H1 (cell line): Measurements from ENCODE around the gene FRRS1L. TPM values are rescaled to one million over a fixed set of nuclear protein-coding genes. Genes with fewer than 3 reads are reported as not detected.

Source experiments
- CTCF ChIA-PET: fragments of 300-600 bp; sonication (Branson Sonifier 250); formaldehyde crosslinking; loops from one replicate; lab custom pipeline; 2021; ENCODE audit not compliant: partially characterized antibody; lab: Charles Lee
- POLR2A ChIA-PET: fragments of 300-600 bp; sonication (Branson Sonifier 250); formaldehyde crosslinking; loops from one replicate; lab custom pipeline; 2021; ENCODE audit warnings: inconsistent platforms; ENCODE audit not compliant: partially characterized antibody; lab: Charles Lee
- DNase-seq, 2 experiments: peaks; one replicate each; pipeline versions ENCODE4 v3.0.0 to v3.0.0-alpha.2; 2010 to 2022; ENCODE audit warnings: low spot score in 2 of 2, low read depth in 1 of 2, mixed read lengths in 1 of 2
- FAIRE-seq: peaks from 2 replicates; lab custom pipeline; 2011; peaks lifted over from hg19 to GRCh38; lab: Jason Lieb, UNC
- H2AFZ ChIP-seq: 2 replicates; pipeline ENCODE4 v1.8.1; 2012; ENCODE audit warnings: low read length, inconsistent platforms
- H2AK5ac ChIP-seq: 2 replicates; pipeline ENCODE4 v1.6.1; 2013; ENCODE audit warnings: low read depth, low read length
- H2BK120ac ChIP-seq: replicated peaks from 2 replicates; pipeline ENCODE3; 2013; ENCODE audit warnings: low read depth, low read length, inconsistent platforms
- H2BK12ac ChIP-seq: 2 replicates; pipeline ENCODE4 v1.6.1; 2013; ENCODE audit warnings: low read depth, low read length
- H2BK15ac ChIP-seq: 2 replicates; pipeline ENCODE4 v1.6.1; 2013; ENCODE audit warnings: low read length
- H2BK20ac ChIP-seq: 2 replicates; pipeline ENCODE4 v1.6.1; 2013; ENCODE audit warnings: low read length
- H2BK5ac ChIP-seq: 2 replicates; pipeline ENCODE4 v1.6.1; 2013; ENCODE audit warnings: low read depth, low read length
- H3K14ac ChIP-seq: 2 replicates; pipeline ENCODE4 v1.6.1; 2013; ENCODE audit warnings: inconsistent platforms; ENCODE audit not compliant: insufficient read length
- H3K18ac ChIP-seq: 2 replicates; pipeline ENCODE4 v1.6.1; 2013; ENCODE audit warnings: low read length; ENCODE audit errors: extremely low read depth
- H3K23ac ChIP-seq: 2 replicates; pipeline ENCODE4 v1.6.1; 2013; ENCODE audit warnings: inconsistent platforms; ENCODE audit not compliant: insufficient read length
- H3K23me2 ChIP-seq: 2 replicates; pipeline ENCODE4 v1.6.1; 2013; ENCODE audit warnings: low read depth, low read length
- H3K27ac ChIP-seq: 2 replicates; pipeline ENCODE4 v1.6.1; 2011; ENCODE audit warnings: low read depth, low read length, inconsistent platforms
- H3K27me3 ChIP-seq, 4 experiments: replicated peaks in 1 of 4; 1 replicate in 1 of 4; 2 replicates in 3 of 4; pipeline versions ENCODE4 v1.6.1 to v1.8.1; 2011 to 2013; ENCODE audit warnings: low read length in 3 of 4, mild to moderate bottlenecking in 3 of 4, inconsistent platforms in 2 of 4, mixed read lengths in 2 of 4, moderate library complexity in 1 of 4; ENCODE audit not compliant: control insufficient read depth in 3 of 4, insufficient read depth in 3 of 4; ENCODE audit errors: extremely low read depth in 1 of 4
- H3K36me3 ChIP-seq, 4 experiments: 2 replicates each; pipeline versions ENCODE4 v1.6.1 to v1.8.1; 2011 to 2013; ENCODE audit warnings: mild to moderate bottlenecking in 4 of 4, low read length in 3 of 4, moderate library complexity in 2 of 4, control low read depth in 1 of 4, inconsistent platforms in 1 of 4; ENCODE audit not compliant: insufficient read depth in 4 of 4, control insufficient read depth in 2 of 4
- H3K4ac ChIP-seq: replicated peaks from 2 replicates; pipeline ENCODE3; 2013; ENCODE audit warnings: low read length, low read depth, mixed read lengths, inconsistent platforms; ENCODE audit not compliant: insufficient read length
- H3K4me1 ChIP-seq, 4 experiments: replicated peaks in 1 of 4; 1 replicate in 1 of 4; 2 replicates in 3 of 4; pipeline versions ENCODE4 v1.6.1 to v1.8.1; 2011 to 2013; ENCODE audit warnings: low read length in 3 of 4, inconsistent platforms in 2 of 4, mixed read lengths in 1 of 4; ENCODE audit not compliant: insufficient read depth in 4 of 4, control insufficient read depth in 3 of 4
- H3K4me2 ChIP-seq, 2 experiments: 2 replicates each; pipeline versions ENCODE4 v1.6.1 to v1.8.1; 2011 to 2013; ENCODE audit warnings: low read depth in 2 of 2, low read length in 2 of 2, control low read depth in 1 of 2, inconsistent platforms in 1 of 2, mild to moderate bottlenecking in 1 of 2; ENCODE audit not compliant: insufficient read depth in 1 of 2
- H3K4me3 ChIP-seq, 4 experiments: fragments of 200-600, 300-600 bp in 1 of 4; sonication (generic), shearing (Covaris generic), sonication (Bioruptor Twin) in 1 of 4; 2 replicates each; pipeline versions ENCODE4 v1.5.1 to v1.8.1; 2011 to 2016; ENCODE audit warnings: low read length in 4 of 4, low read depth in 3 of 4, control low read depth in 2 of 4, inconsistent platforms in 2 of 4, mild to moderate bottlenecking in 2 of 4, mixed read lengths in 1 of 4, moderate library complexity in 1 of 4; ENCODE audit not compliant: insufficient read depth in 2 of 4; ENCODE audit errors: extremely low read depth in 1 of 4
- H3K56ac ChIP-seq: replicated peaks from 2 replicates; pipeline ENCODE3; 2013; ENCODE audit warnings: low read depth, mild to moderate bottlenecking, mixed read lengths, low read length, inconsistent platforms; ENCODE audit not compliant: insufficient read length
- H3K79me1 ChIP-seq: 2 replicates; pipeline ENCODE4 v1.6.1; 2013; ENCODE audit warnings: low read depth, low read length, control low read depth
- H3K79me2 ChIP-seq, 2 experiments: 2 replicates each; pipeline versions ENCODE4 v1.6.1 to v1.8.1; 2012 to 2013; ENCODE audit warnings: low read length in 2 of 2, mild to moderate bottlenecking in 2 of 2, inconsistent platforms in 1 of 2; ENCODE audit not compliant: insufficient read depth in 2 of 2, control insufficient read depth in 1 of 2
- H3K9ac ChIP-seq, 4 experiments: replicated peaks in 1 of 4; 1 replicate in 1 of 4; 2 replicates in 3 of 4; pipeline versions ENCODE4 v1.6.1 to v1.8.1; 2011 to 2013; ENCODE audit warnings: low read depth in 3 of 4, low read length in 3 of 4, control low read depth in 2 of 4, mild to moderate bottlenecking in 2 of 4, moderate library complexity in 2 of 4, inconsistent platforms in 1 of 4; ENCODE audit errors: extremely low read depth in 1 of 4
- H3K9me3 ChIP-seq, 2 experiments: 2 replicates each; pipeline versions ENCODE4 v1.6.1 to v1.8.1; 2012 to 2013; ENCODE audit warnings: mild to moderate bottlenecking in 2 of 2, moderate library complexity in 2 of 2, control low read depth in 1 of 2, inconsistent platforms in 1 of 2, low read depth in 1 of 2, low read length in 1 of 2, mixed read lengths in 1 of 2; ENCODE audit not compliant: insufficient read depth in 2 of 2
- H4K20me1 ChIP-seq, 2 experiments: replicated peaks in 1 of 2; 2 replicates each; pipeline versions ENCODE3 to v1.8.1; 2011 to 2013; ENCODE audit warnings: inconsistent platforms in 2 of 2, low read length in 2 of 2, mild to moderate bottlenecking in 1 of 2; ENCODE audit not compliant: insufficient read depth in 2 of 2, control insufficient read depth in 1 of 2
- H4K5ac ChIP-seq: 2 replicates; pipeline ENCODE4 v1.6.1; 2013; ENCODE audit warnings: low read length, low read depth, mixed read lengths, inconsistent platforms; ENCODE audit not compliant: insufficient read length
- H4K8ac ChIP-seq: 2 replicates; pipeline ENCODE4 v1.8.0; 2013; ENCODE audit warnings: mild to moderate bottlenecking, moderate library complexity, low read length, inconsistent platforms; ENCODE audit not compliant: insufficient read depth; ENCODE audit errors: extremely low read depth
- H4K91ac ChIP-seq: replicated peaks from 2 replicates; pipeline ENCODE3; 2013; ENCODE audit warnings: low read length, mixed read lengths, inconsistent platforms; ENCODE audit not compliant: insufficient read length
- CTBP2 ChIP-seq: IDR thresholded peaks from 2 replicates; pipeline ENCODE4 v1.7.0; 2011; ENCODE audit warnings: borderline replicate concordance, mild to moderate bottlenecking, moderate library complexity, mixed read lengths, low read length; ENCODE audit not compliant: insufficient read depth, insufficient read length
- FOSL1 ChIP-seq: IDR thresholded peaks from 2 replicates; pipeline ENCODE4 v1.6.1; 2011; ENCODE audit warnings: mild to moderate bottlenecking, low read depth, low read length, moderate library complexity; ENCODE audit not compliant: insufficient read depth
- RBBP5 ChIP-seq: IDR thresholded peaks from 2 replicates; pipeline ENCODE4 v1.7.1; 2012; ENCODE audit warnings: low read depth, mild to moderate bottlenecking, inconsistent platforms, low read length, moderate library complexity, borderline replicate concordance
- SAP30 ChIP-seq: fragments of 300-600 bp; sonication (generic); IDR thresholded peaks from 2 replicates; pipeline ENCODE4 v1.7.1; 2012; ENCODE audit warnings: low read length, moderate library complexity, mild to moderate bottlenecking, inconsistent platforms; ENCODE audit not compliant: insufficient read depth, insufficient replicate concordance
- SP2 ChIP-seq: IDR thresholded peaks from 2 replicates; pipeline ENCODE4 v1.6.1; 2012; ENCODE audit warnings: mild to moderate bottlenecking, low read length, inconsistent platforms
- SUZ12 ChIP-seq: fragments of 200-600 bp; sonication (generic); IDR thresholded peaks from 2 replicates; pipeline ENCODE4 v1.6.1; 2012; ENCODE audit warnings: mild to moderate bottlenecking, inconsistent platforms, low read length, moderate library complexity, mixed read lengths
- TEAD4 ChIP-seq: IDR thresholded peaks from 2 replicates; pipeline ENCODE4 v1.6.1; 2012; ENCODE audit warnings: low read depth, low read length, inconsistent platforms, mixed read lengths
- WGBS, 2 experiments: shearing (Covaris generic) in 1 of 2; methylation state at CpG; one replicate each; pipeline versions ENCODE4 v1.1.6 to v1.1.7; 2013 to 2015; ENCODE audit warnings: low lambda C conversion rate in 2 of 2, mixed read lengths in 2 of 2, inconsistent platforms in 1 of 2, low coverage in 1 of 2, missing lambda C conversion rate in 1 of 2; ENCODE audit not compliant: insufficient replicate concordance in 2 of 2, insufficient coverage in 1 of 2, insufficient read length in 1 of 2; ENCODE audit errors: extremely low coverage in 1 of 2, missing lambda C conversion rate in 1 of 2; 5-methylcytosine and 5-hydroxymethylcytosine counted together
- long read RNA-seq, 2 experiments: library from RNA in 1 of 2; library from capped mRNA in 1 of 2; stranded (forward); transcript quantifications; one replicate each; pipeline ENCODE4 v2.0.0, GENCODE V29; 2021; ENCODE audit warnings: inconsistent platforms in 1 of 2
- polyA minus RNA-seq, 3 experiments: library from RNA; depleted of rRNA, polyadenylated mRNA; stranded (reverse); fragments of >200 nt; gene quantifications; 1 replicate in 2 of 3; 2 replicates in 1 of 3; pipeline ENCODE4 v1.2.3, GENCODE V29; 2011
- polyA plus RNA-seq, 7 experiments: library from polyadenylated mRNA; depleted of rRNA in 3 of 7; stranded (reverse) in 5 of 7; unstranded in 2 of 7; fragments of >200 nt in 5 of 7; fragments of 200-250 nt in 2 of 7; gene quantifications; 1 replicate in 5 of 7; 2 replicates in 1 of 7; 4 replicates in 1 of 7; pipeline versions ENCODE4 v1.2.1 to v1.2.3, GENCODE V29; 2011 to 2013; ENCODE audit warnings: missing spikeins in 2 of 7, mixed read lengths in 2 of 7
- total RNA-seq: library from RNA; stranded (reverse); fragmentation: NEBNext Ultra II Directional; extraction: Animal tissue kit (Norgen Biotek cat#: 25700); gene quantifications from 2 replicates; pipeline ENCODE4 v1.2.1, GENCODE V29; 2021

Gene FRRS1L, protein sequence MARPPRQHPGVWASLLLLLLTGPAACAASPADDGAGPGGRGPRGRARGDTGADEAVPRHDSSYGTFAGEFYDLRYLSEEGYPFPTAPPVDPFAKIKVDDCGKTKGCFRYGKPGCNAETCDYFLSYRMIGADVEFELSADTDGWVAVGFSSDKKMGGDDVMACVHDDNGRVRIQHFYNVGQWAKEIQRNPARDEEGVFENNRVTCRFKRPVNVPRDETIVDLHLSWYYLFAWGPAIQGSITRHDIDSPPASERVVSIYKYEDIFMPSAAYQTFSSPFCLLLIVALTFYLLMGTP
- total RNA-seq (2.1 and 2.2 TPM in 2 replicates), polyA plus RNA-seq (2011; rRNA removed) (0.66 and 1.0 TPM in 2 replicates), polyA minus RNA-seq (2011; rRNA and poly(A)+ RNA removed) (0.85 and 3.1 TPM in 2 replicates)
- polyA plus RNA-seq (2011; cell fraction: cytosol; rRNA removed): 0.62 TPM
- polyA plus RNA-seq (2011; cell fraction: nucleus; rRNA removed): 0.63 TPM
- 0.64 to 1.2 TPM (median 1.1 TPM) in 4 replicates for polyA plus RNA-seq (2012, experiment 1 of 2)
- polyA plus RNA-seq (2012, experiment 2 of 2): 1.0 TPM
- polyA plus RNA-seq (2013, experiment 1 of 2): 0.53 TPM
- 0.55 TPM for polyA plus RNA-seq (2013, experiment 2 of 2)
- polyA minus RNA-seq (2011; cell fraction: cytosol; rRNA and poly(A)+ RNA removed): 0.59 TPM
- polyA minus RNA-seq (2011; cell fraction: nucleus; rRNA and poly(A)+ RNA removed): 1.6 TPM
- long read RNA-seq, experiment 1, partial matches to known transcripts: 0 of 3 reads
- long read RNA-seq, experiment 1, other reads (novel, unspliced or antisense): 3 of 3 reads
- long read RNA-seq, experiment 2: 0 reads

DNA sequence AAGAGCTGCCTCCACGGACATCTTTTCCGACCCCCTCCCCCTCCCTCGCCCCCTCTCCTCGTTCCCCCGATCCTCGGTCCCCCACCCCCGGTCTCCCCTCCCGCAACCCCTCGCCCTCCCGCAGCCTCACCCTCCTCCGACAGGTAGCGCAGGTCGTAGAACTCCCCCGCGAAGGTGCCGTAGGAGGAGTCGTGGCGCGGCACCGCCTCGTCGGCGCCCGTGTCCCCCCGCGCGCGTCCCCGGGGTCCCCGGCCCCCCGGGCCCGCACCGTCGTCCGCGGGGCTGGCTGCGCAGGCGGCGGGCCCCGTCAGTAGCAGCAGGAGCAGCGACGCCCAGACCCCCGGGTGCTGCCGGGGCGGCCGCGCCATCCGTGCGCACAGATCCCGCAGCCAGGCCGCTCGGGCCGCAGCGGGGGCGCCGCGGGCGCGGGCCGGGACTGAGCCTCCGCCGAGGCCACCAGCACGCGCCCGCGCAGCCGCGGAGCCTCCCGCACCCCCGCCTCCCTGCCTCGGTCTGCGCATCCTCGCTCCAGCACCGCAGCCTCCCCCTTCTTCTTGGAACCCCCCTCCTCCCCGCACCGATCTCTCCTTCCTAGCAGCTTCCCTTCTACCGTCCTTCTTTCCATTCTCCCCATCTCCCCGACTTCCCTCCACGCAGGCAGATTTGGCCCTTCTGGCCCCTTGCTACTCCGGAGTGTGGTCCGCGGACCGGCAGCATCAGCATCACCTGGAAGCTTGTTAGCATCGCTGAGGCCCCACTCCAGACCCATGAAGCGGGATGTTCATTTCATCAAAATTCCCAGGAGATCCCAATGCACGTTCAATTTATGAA lies at the start of gene FRRS1L:
TSS of gene FRRS1L (minus strand) at position 479 of the 831 bp plus-strand sequence. CDS start at position 368, 111 bp downstream.
- H3K36me3 ChIP-seq: no peaks in the 10 kb centered on the region; a peak in 1 of 8 replicates
- no peak within 1 kb of the TSS for H2BK5ac ChIP-seq
- H2AK5ac ChIP-seq: no peak within 1 kb of the TSS
- H3K9ac ChIP-seq: no peak within 1 kb of the TSS
- DNase-seq (peak in 1 of 2 experiments; percentile 66), FAIRE-seq (no peak)
- peak within 1 kb of the TSS; percentile 45 to 67 (median 54) for H3K4me3 ChIP-seq
- H3K4me1 ChIP-seq: peaks cover 0 to 2% (median 0%) of the 10 kb centered on the region in 4 experiments; a peak in 2 of 7 replicates
- no peak within 1 kb of the TSS for H2BK120ac ChIP-seq
- POLR2A ChIA-PET: interaction anchor here (1.0 to 2.4 kb wide), 2 partner anchors 21 to 47 kb away, joined by 5 read pairs; partner anchors contain the start of gene TMEM245
- no peaks in the 10 kb centered on the region for H3K79me1 ChIP-seq
- H3K9me3 ChIP-seq: peaks cover 6% of the 10 kb centered on the region in 2 experiments; a peak in 3 of 4 replicates
- no peak within 1 kb of the TSS for H3K4ac ChIP-seq
- H3K4me2 ChIP-seq: peak within 1 kb of the TSS; percentile 74 to 81
- peaks cover 6% of the 10 kb centered on the region; the same call in 1 of the 2 replicates for H3K23me2 ChIP-seq
- no peak within 1 kb of the TSS for H4K5ac ChIP-seq
- no peak within 1 kb of the TSS for H2BK12ac ChIP-seq
- no peak within 1 kb of the TSS for H3K27ac ChIP-seq
- H4K91ac ChIP-seq: no peak within 1 kb of the TSS
- H4K8ac ChIP-seq: peak within 1 kb of the TSS; percentile 65; the same call in 1 of the 2 replicates
- H3K18ac ChIP-seq: peak within 1 kb of the TSS; percentile 40
- no peak within 1 kb of the TSS for H2BK15ac ChIP-seq
- no peaks in the 10 kb centered on the region for H3K79me2 ChIP-seq
- no peaks in the 10 kb centered on the region for H4K20me1 ChIP-seq
- CTCF ChIA-PET: interaction anchor here (0.8 to 5.3 kb wide), 5 partner anchors 11 to 243 kb away, joined by 4 to 35 read pairs (median 7); no protein-coding TSS in a partner anchor
- H3K23ac ChIP-seq: no peak within 1 kb of the TSS
- H2BK20ac ChIP-seq: no peak within 1 kb of the TSS
- H3K56ac ChIP-seq: no peak within 1 kb of the TSS
- WGBS, 2 experiments: 11% methylated on average over 31 of the region's 86 CpGs; no CpG with 5 or more reads in 1 of the 2 experiments
- peaks cover 6 to 23% (median 18%) of the 10 kb centered on the region in 4 experiments for H3K27me3 ChIP-seq
- no peak within 1 kb of the TSS for H3K14ac ChIP-seq
- 0 out of 2 replicates have a peak within 1 kb of the TSS, but pooled peaks have one; percentile 42 for H2AFZ ChIP-seq
- TF ChIP-seq SUZ12 (peak; percentile 50; the same call in 1 of the 2 replicates), SP2 (no peak), RBBP5 (peak; percentile 53; the same call in 1 of the 2 replicates), TEAD4 (no peak), FOSL1 (no peak), SAP30 (no peak), CTBP2 (no peak)
